ENCODE data around the gene ACE2.

Gene ACE2

DNA sequence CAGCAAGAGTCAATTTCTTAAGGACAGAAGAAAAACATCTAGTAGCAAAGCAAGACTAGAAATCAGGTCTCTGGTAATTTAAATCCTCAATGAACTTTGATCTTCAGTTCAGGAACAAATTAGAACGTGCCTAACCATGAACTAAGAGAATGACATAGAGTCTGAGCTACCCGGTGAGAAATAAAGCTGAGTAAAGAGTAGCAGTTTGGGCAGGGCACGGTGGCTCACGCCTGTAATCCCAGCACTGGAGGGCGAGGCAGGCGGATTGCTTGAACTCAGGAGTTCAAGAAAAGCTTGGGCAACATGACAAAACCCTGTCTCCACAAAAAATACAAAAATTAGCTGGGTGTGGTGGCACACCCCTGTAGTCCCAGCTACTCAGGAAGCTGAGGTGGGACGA, 37.7 kb downstream of the ACE2 start:
- Histone ChIP-seq H3K27ac (no peak overlapping the region), H4K20me1 (ENCODE audit: insufficient read depth) (no peaks in the 10 kb centered on the region), H3K36me3 (ENCODE audit: insufficient read depth) (no peaks in the 10 kb centered on the region), H2AFZ (ENCODE audit: low read depth) (no peak overlapping the region), H3K4me1 (ENCODE audit: low read depth, poor library complexity, severe bottlenecking) (no peaks in the 10 kb centered on the region), H3K79me2 (ENCODE audit: insufficient read depth, low read depth) (no peaks in the 10 kb centered on the region), H3K27me3 (ENCODE audit: insufficient read depth, low read depth) (no peaks in the 10 kb centered on the region), H3K4me2 (no peak overlapping the region), H3K9ac (no peak overlapping the region), H3K4me3 (IDR thresholded peaks at IDR 0.05; ENCODE audit: insufficient read depth, low read depth, low read length) (no peak overlapping the region)
- TF ChIP-seq, protein P1, sequence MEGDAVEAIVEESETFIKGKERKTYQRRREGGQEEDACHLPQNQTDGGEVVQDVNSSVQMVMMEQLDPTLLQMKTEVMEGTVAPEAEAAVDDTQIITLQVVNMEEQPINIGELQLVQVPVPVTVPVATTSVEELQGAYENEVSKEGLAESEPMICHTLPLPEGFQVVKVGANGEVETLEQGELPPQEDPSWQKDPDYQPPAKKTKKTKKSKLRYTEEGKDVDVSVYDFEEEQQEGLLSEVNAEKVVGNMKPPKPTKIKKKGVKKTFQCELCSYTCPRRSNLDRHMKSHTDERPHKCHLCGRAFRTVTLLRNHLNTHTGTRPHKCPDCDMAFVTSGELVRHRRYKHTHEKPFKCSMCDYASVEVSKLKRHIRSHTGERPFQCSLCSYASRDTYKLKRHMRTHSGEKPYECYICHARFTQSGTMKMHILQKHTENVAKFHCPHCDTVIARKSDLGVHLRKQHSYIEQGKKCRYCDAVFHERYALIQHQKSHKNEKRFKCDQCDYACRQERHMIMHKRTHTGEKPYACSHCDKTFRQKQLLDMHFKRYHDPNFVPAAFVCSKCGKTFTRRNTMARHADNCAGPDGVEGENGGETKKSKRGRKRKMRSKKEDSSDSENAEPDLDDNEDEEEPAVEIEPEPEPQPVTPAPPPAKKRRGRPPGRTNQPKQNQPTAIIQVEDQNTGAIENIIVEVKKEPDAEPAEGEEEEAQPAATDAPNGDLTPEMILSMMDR (conservative IDR thresholded peaks at IDR 0.05; ENCODE audit: low read depth, low read length) = no peak

DNA sequence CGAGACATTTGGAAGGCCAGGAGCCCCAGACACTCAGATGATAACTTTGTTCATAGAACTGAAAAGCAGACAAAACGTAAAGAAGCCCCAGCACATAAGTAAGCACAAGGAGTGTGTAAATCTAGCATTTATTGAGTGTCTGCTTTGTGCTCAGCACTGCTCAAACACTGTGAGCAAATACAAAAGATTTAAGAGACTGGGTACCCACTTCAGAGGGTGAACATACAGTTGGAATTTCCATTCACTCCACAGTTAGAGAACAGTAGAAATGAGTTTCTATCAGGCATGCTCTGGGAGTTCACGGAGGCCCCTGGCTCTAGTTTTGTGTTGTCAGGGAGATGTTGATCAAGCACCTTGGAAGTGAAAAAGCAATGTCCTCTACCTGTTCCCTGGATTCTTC, 39.8 kb downstream of the ACE2 start:
- Histone ChIP-seq H3K27me3 (ENCODE audit: insufficient read depth, low read depth) (no peaks in the 10 kb centered on the region), H3K4me3 (IDR thresholded peaks at IDR 0.05; ENCODE audit: insufficient read depth, low read depth, low read length) (no peak overlapping the region), H3K4me1 (ENCODE audit: low read depth, poor library complexity, severe bottlenecking) (no peaks in the 10 kb centered on the region), H3K36me3 (ENCODE audit: insufficient read depth) (no peaks in the 10 kb centered on the region), H4K20me1 (ENCODE audit: insufficient read depth) (no peaks in the 10 kb centered on the region), H2AFZ (ENCODE audit: low read depth) (no peak overlapping the region), H3K4me2 (no peak overlapping the region), H3K27ac (no peak overlapping the region), H3K79me2 (ENCODE audit: insufficient read depth, low read depth) (no peaks in the 10 kb centered on the region), H3K9ac (no peak overlapping the region)
- TF ChIP-seq, protein P1 (conservative IDR thresholded peaks at IDR 0.05; ENCODE audit: low read depth, low read length) = no peak

DNA sequence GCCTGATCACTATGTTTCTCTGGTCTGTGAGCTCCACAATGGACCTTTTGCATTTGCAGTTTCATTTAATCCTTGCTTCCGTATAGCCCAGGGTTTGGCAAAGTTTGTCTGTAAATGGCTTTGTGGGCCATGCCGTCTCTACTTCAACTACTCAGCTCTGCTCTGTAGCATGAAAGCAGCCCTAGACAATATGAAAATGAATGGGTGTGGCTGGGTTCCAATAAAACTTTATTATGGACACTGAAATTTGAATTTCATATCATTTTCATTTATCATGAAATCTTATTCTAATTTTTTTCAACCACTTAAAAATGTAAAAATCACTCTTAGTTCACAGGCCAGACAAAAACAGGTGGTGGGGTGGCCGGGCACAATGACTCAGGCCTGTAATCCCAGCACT, 41.5 kb downstream of the ACE2 start:
- H3K27me3 ChIP-seq (ENCODE audit: insufficient read depth, low read depth) = no peaks in the 10 kb centered on the region
- no peaks in the 10 kb centered on the region for H3K36me3 ChIP-seq (ENCODE audit: insufficient read depth)
- H3K4me1 ChIP-seq (ENCODE audit: low read depth, poor library complexity, severe bottlenecking) = no peaks in the 10 kb centered on the region
- H3K9ac ChIP-seq = no peak overlapping the region
- H3K79me2 ChIP-seq (ENCODE audit: insufficient read depth, low read depth) = no peaks in the 10 kb centered on the region
- TF ChIP-seq, protein P1 (conservative IDR thresholded peaks at IDR 0.05; ENCODE audit: low read depth, low read length) = no peak
- H2AFZ ChIP-seq (ENCODE audit: low read depth) = no peak overlapping the region
- no peak overlapping the region for H3K4me2 ChIP-seq
- H3K27ac ChIP-seq = no peak overlapping the region
- no peak overlapping the region for H3K4me3 ChIP-seq (IDR thresholded peaks at IDR 0.05; ENCODE audit: insufficient read depth, low read depth, low read length)
- H4K20me1 ChIP-seq (ENCODE audit: insufficient read depth) = no peaks in the 10 kb centered on the region

DNA sequence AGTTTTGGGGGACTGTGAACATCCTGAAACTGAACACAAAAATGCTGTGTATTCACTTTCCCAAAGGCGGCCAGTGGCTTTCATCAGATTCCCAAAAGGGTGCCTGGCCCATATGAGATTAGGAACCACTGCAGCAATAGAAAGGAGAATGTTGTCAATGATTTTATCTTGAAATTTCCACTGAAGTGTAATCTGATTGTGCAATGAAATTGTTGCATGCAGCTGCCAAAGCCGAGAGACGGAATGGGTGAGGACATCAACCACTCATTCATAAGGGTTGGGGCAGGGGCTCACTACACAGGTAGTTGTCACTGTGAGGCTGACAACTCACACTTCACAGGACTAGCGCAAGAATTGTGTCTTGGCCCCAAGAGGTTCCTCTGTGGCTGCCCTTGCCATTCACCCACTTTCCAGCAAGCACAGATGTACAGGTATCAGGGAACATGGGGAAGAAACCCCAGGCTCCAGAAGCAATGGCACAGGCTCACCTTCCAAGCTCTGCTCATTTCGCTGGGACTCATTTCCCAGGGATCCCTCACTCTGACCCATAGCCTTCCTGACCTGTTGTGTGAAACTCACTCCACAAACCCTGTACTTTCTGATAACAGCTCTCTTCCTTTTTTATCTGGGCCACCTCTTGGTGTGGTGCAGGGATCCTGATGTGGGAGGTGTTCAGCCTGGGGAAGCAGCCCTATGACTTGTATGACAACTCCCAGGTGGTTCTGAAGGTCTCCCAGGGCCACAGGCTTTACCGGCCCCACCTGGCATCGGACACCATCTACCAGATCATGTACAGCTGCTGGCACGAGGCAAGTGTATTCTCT, 51.4 kb downstream of the ACE2 start:
- Histone ChIP-seq H3K27ac (no peak overlapping the region), H3K4me1 (ENCODE audit: low read depth, poor library complexity, severe bottlenecking) (no peaks in the 10 kb centered on the region), H3K4me2 (no peak overlapping the region), H3K27me3 (ENCODE audit: insufficient read depth, low read depth) (no peaks in the 10 kb centered on the region), H4K20me1 (ENCODE audit: insufficient read depth) (no peaks in the 10 kb centered on the region), H3K36me3 (ENCODE audit: insufficient read depth) (no peaks in the 10 kb centered on the region), H3K4me3 (IDR thresholded peaks at IDR 0.05; ENCODE audit: insufficient read depth, low read depth, low read length) (no peak overlapping the region), H3K79me2 (ENCODE audit: insufficient read depth, low read depth) (no peaks in the 10 kb centered on the region), H2AFZ (ENCODE audit: low read depth) (no peak overlapping the region), H3K9ac (no peak overlapping the region)
- TF ChIP-seq, protein P1 (conservative IDR thresholded peaks at IDR 0.05; ENCODE audit: low read depth, low read length) = no peak
